GM04504 (cell line): ENCODE measurements around the gene COL11A2.

Source experiments
- DNase-seq: peaks from one replicate; pipeline ENCODE4 v3.0.0-alpha.2; 2012; ENCODE audit warnings: low read depth

Gene COL11A2

DNA sequence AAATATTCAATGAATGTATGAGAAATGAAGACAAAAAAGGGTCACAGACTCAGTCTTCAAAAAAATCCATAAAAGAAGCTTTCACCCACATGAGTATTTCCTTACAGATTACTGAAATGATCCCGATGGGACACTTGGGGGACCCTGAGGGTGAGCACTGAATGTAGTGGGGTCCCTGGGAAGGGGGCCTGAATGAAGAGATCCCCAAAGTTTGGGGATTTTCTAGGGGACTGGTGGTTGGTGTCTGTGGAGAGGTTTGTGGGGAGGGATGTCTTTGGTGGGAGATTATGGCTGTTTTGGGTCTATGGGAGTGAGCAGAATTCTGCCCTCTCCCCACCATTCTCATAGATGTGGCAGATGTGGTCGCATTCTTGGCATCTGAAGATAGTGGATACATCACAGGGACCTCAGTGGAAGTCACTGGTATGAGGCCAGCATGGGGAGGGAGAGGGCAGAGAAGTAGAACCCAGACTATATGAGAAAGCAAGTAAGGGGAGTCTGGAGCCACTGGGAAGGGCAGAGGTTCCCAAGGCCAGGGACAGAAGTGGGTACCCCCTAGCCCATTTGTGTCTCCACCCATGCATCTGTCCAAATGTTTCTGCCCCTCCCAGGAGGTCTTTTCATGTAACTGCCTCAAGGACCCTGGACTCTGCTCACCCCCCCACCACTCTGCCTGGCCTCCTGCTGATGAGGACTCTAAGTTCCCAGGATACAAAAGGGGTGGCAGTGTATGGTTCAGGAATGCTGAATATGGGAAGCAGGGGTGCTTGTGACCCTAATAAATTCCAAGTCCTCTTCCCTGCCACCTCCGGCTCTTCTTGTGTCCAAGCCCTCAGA is 14.0 kb upstream of the COL11A2 start:
- DNase-seq = no peak

DNA sequence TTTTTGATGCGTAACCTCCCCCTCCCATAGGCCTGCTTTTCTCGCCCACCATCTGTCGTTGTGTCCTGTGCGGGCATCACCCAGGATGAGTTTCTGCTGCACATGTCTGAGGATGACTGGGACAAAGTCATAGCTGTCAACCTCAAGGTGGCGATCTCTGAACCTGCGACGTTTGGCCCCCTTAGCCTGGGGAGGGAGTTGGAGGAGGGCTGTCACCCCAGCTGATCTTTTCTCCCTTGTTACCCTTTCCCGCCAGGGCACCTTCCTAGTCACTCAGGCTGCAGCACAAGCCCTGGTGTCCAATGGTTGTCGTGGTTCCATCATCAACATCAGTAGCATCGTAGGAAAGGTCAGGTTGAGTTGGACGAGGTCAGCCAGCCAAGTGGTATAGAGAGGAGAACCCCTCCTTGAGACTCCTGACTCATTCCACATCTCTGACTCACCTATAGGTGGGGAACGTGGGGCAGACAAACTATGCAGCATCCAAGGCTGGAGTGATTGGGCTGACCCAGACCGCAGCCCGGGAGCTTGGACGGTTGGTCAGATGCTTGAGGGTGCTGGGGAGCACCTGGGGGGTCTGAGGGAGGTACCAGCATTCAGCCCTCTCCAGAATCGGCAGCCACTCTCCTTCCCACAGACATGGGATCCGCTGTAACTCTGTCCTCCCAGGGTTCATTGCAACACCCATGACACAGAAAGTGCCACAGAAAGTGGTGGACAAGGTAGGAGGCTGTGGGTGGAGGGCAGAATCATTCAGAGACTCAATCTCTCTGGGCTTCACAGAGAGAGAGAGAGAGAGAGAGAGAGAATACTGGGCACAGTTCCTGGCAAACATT is 13.1 kb upstream of the COL11A2 start:
- no peak for DNase-seq

DNA sequence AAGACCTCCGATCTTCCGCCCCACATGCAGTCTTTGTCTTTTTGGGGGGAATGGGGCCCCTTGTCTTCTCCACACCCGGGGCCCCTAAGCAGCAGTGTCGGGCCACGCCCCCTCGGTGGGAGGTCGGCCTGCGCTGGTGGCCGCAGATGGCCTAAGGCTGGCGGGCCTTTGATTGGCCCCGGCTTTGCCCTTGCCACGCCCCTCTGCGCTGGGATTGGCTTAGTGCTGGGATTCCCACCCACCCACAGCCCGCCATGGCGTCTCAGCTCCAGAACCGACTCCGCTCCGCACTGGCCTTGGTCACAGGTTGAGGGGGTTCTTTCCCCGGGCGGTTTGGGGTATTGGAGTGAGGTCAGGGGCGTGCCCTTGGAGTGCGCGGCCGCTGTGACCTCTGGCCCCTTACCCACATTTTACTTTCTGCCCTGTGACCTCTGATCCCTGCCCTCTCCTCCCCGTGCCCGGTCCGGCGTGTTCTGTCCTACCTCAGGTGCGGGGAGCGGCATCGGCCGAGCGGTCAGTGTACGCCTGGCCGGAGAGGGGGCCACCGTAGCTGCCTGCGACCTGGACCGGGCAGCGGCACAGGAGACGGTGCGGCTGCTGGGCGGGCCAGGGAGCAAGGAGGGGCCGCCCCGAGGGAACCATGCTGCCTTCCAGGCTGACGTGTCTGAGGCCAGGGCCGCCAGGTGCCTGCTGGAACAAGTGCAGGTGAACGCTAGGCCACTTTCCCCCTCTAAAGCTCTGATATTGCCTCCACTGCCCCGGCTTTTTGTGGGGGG is 12.3 kb upstream of the COL11A2 start, which contains the start of gene HSD17B8:
Gene HSD17B8 (plus strand): TSS at position 241 of the 776 bp plus-strand sequence. CDS start 14 bp downstream, at position 255.
- peak; percentile 70 for DNase-seq

DNA sequence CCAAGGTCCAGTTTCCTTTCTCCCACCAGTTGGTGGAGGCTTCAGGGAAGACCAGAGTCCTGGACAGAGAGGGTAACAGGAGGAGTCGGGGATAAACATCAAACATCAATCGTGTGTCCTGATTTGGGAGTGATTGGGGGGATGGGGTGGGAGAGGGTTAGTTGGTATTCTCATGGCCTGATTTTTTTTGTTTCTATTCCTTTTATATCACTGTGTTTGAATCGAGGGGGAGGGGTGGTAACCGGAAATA is 11.8 kb upstream of the COL11A2 start:
- DNase-seq = no peak

DNA sequence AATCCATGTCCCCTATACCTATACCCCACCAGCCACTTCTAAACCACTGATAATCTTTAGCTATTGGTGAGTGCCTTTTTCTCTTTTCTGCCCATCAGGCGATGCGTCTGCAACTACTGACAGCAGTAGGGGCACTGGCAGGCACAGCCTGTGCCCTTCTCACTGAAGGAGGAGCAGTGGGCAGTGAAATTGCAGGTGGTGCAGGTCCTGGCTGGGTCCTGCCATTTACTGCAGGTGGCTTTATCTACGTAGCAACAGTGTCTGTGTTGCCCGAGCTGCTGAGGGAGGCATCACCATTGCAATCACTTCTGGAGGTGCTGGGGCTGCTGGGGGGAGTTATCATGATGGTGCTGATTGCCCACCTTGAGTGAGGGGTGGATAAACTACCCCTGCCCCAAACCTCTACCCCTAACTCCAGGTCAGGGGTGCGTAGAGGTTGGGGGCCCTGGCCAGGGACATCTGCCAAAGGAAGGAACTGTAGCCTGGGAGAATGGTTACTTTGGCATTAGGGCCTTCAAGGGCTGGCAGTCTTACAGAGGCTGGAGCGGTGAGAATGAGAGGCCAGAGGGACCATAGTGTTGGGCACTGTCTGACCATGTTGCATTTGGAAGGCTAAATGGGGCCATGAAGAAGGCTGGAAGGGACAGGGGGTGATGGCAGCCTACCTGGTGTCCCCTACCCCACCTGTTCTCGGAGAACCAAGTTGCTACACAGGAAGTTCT is 11.3 kb upstream of the COL11A2 start:
- DNase-seq = no peak

DNA sequence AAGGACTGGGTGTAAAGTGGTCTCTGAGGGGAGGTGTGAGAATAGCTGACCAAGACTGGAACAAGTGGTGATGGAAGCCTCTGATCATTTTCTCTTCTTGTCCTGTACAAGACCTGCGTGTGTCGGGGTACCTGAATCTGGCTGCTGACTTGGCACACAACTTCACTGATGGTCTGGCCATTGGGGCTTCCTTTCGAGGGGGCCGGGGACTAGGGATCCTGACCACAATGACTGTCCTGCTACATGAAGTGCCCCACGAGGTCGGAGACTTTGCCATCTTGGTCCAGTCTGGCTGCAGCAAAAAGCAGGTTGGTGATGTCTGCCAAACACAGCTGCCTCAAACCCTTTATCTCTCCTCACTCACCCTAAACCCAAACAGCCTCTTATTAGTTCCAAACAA is 10.5 kb upstream of the COL11A2 start:
- no peak for DNase-seq

DNA sequence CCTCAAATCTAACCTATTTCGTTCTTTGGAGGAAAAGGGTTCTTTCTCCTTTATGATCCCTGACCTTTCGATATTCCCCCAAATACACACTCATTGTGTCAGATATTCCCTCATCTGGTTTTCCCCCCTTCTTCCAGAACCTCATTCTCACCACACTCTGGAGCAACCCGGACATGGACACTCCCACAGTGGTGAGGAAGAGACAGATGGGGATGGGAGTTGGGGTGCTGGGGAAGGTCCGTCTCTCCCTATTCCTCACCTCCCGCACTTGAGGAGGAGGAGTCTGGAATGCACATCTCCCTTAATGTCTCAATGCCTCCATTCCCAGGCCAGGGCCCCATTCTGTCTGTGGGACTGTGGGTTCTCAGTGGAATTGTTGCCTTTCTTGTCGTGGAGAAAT is 9.7 kb upstream of the COL11A2 start:
- DNase-seq = no peak

DNA sequence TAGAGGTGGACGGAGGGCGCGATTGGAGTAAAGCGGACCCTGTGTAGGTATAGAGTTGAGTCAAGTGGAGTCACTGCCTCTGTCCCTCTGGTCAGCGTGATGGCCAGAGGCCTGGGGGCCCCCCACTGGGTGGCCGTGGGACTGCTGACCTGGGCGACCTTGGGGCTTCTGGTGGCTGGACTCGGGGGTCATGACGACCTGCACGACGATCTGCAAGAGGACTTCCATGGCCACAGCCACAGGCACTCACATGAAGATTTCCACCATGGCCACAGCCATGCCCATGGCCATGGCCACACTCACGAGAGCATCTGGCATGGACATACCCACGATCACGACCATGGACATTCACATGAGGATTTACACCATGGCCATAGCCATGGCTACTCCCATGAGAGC is 8.9 kb upstream of the COL11A2 start:
- no peak for DNase-seq

DNA sequence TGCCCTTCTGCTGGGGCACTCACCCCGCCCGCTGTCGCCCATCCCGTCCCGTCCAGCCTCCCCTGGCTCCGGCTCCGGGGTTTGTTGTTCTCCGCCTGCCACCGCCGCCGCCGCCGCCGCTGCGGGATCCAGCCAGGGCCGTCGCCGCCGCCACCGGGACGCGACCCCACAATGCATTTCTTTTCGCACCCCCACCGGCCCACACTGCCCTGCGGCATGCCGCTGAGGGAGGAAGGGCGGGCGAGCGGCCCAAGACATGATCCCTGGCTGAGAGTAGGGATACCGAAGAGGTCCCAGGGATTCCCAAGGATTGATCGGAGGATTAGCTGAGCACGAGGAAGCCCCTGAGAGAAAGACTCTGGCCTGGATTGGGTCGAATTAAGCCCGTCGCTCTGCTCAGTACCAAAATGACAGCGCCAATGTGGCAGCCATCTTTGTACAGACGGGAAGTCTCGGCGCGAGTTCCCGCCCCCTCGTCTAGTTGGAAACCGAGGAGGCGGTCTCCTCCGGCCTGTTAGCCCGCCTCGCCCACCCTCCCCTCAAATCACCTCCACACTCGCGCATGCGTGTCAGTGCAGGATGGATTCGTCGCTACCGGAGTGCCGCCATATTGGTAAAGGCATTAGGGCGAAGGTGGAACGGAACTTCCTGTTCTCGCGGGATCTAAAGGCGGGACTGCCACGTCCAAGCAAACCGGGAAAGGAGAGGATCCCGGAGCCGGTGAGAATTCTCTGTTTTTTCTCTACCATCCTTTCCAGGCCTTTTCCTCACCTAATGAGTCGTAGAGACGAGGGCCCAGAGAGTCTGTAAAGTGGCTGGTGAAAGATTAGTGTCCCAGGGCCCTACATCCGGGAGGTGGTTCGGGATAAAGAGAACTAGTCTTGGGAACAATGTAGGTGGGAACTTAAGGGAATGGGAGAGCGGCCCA is 8.2 kb upstream of the COL11A2 start, which contains the start of the genes RXRB and SLC39A7:
Gene RXRB (minus strand): TSS at position 447 of the 928 bp plus-strand sequence. CDS start 189 bp downstream, at position 258.
Gene SLC39A7 (plus strand): TSS at position 649 of the 928 bp plus-strand sequence. CDS start 379 bp downstream, outside the sequence.
- DNase-seq = peak; percentile 99

DNA sequence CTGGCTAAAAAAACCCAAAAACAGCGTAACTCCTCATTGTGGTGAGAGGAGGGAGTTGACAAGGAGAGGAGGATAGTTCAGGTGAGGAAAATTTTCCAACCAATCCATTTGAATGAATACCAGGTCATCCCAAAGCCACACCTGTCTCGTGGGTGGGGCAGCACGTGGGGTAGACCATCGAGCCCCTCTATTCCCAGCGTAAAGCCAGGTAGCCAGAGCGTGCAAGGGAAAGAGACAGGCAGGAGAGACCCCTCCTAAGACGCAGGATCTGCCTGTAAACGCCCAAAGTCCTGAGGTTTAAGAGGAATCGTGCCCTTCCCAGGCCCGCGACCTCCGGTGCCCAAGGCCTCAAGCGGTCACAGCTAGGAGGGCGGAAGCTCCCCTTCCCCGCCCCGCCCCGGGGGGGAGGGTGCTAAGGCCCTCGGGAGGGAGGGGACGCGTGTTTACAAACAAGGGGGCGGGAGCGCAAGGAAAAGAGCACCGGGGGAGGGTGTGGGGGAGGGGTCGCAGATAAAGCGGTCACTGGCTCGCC is 7.5 kb upstream of the COL11A2 start:
- DNase-seq = peak; percentile 32

DNA sequence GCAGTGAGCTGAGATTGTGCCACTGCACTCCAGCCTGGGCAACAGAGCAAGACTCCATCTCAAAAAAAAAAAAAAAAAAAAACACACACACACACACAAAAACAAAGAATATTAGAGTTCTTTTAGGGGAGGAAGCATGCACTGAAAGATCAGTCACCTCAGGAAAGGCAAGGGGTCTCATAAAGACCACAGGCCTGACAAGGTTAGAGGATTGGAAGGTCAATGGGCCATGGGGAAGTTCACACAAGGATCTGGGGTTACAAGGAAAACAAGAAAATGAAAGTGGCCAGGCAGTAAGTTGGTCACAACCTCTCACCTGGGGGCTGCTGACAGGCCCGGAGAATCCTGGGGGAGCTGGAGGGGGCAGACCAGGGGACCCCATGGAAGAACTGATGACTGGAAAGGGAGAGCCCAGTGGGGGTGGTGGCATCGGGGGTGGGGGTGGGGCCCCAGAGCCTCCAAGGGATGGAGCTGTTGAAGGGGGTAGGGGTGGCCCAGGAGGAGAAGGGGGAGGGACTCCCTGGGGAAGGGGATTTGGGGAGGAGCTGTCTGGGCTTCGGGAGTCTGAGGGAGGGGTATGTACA is 6.7 kb upstream of the COL11A2 start:
- no peak for DNase-seq

DNA sequence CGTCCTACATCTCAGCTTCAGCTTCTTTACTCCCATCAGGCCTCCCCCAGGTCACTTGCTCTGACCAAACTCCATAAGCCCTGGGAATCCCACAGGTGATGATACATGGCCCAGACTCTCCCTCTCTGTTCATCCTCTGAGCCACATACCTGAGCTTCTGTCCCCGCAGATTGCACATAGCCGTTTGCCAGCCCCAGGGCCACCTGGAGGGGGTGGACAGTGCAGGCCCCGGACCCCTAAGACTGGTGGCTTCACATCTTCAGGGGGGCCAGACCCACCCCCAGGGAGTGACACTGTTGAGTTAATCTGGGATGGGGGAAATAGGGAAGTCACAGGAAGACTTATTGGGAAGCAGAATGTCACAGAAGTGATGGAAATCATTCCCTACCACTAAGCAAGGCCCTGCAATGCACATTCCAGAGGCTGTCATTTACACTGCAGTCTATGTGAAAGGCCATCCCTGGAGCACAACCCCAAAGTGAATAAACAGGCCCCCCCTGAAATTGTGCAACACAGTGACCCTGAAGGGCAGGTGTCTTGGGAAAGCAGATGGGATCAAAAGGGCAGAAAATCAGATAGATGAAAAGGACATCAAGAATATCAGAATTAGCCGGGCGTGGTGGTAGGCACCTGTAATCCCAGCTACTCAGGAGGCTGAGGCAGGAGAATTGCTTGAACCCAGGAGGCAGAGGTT is 6.0 kb upstream of the COL11A2 start:
- no peak for DNase-seq

DNA sequence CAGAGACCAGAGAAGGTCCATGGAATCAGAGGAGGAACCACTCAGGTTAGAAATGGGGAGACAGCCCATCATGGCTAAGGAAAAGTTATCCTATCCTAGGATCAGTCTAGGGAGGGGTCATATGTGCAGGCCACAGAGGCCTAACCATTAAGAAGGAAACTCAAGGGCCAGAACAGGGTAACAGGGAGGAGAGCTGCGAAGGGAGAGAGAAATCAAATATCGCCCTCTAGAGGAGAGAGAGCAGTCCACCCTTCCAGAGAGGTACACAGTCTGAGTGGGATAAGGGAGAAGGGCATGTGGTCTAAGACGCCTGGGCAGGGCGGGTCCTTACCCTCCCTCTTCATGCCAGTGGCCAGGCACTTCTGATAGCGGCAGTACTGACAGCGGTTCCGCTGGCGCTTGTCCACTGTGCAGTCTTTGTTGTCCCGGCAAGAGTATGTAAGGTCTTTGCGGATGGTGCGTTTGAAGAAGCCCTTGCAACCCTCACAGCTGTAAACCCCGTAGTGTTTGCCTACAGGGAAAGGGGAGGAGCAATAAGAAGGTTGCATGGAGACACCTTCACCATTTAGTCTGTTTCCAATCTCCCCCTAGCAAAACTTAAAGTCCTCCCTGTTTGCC is 5.3 kb upstream of the COL11A2 start:
- DNase-seq = no peak

DNA sequence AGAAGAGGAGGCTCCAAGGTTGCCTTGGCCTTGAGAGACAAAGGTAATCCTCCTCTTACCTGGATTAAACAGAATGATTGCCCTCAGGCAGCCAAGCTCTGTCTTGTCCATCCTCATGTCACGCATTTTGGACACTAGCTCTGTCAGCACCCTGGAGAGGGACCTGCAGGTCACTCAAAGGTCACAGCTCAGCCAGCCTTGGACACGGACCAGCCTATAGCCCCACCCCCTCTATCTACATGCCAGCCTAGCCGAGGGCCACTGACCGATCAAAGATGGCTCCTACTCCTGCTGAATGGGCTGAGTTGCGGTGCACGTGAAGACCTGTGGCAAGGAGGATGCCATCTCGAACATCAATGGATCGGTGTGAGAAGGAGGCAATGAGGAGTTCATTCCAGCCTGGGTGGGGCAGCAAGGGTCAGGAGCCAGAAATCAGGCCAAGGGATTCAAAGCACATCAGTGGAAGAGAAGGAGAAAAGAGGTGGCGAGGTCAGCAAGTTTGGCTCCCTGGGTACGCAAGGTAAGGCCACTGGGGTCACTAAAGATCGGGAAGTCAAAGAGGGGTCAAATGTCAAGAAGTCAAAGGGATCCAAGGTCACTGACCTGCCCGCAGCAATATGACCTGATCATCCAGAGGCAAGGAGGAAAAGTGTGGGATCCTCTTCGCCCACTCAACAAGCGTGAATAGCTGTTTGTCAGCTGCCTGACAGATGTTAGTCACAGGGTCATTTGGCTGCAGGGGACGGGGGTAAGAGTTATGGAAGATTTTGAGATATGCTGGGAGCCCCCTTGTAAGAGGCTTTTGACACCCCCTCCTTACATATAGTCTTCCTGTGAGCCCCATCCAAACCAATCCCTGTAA is 3.3 kb upstream of the COL11A2 start:
- no peak for DNase-seq

DNA sequence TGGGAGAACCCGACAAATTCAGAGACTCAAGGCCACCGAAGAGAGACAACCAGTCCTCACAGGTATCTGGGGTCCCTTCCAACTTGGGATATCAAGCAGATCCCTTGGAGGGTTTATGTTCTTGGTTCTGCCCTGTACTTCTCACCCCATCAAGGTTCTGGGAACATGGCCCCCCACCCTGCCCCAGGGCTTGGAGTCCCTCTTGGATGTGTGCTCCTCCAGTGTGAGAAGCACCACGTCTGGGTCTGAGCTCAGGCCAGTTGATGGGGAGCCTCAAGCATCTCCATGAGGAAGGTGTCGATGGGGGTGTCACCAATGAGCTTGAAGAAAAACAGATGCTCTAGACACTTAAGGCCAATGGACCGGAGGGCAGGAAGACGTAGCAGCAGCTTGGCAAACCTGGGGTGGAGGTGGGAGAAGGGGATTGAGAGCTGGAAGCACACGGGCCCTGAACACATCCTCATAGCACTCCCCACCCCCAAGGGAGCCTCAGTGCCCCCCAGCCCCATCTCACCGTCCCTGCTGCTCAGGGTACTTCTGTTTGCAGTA is 2.2 kb upstream of the COL11A2 start:
- DNase-seq = no peak

DNA sequence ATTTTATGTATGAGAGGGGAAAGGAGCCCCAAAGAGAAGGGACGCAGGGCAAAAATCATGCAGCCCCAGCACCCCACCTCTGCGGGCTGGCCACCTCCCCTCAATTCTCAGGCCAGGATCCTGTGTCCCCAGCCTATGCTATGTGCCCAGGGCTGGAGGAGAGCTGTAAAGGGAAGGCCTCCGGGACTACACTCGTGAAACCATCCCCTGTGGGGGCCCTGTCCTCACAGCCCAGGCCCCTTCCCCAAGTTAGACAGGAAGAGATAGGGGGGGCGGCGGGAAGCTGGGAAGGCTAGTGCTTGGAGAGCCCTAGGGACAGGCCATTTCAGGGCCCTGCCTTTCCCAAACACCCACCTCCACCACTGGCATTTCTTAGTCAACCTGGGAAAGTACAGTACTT is 1.4 kb upstream of the COL11A2 start:
- DNase-seq = no peak
